Measurements from ENCODE around the gene FILIP1L.

GRCh38 chr3:99982650-99983049 lies 131.7 kb downstream of the FILIP1L start:
- no peak for TF ChIP-seq CTCF (IDR thresholded peaks at IDR 0.05)
- no peak for TF ChIP-seq POLR2A (IDR thresholded peaks at IDR 0.05)

All from adrenal gland (tissue), 5 donors.